GM23248 (cell line): ENCODE data around the gene AGFG2.
"Not testable (repeated sequence)": the region's sequence is repeated elsewhere in the genome, so short reads cannot be mapped to it uniquely, and the experiment has no call there.

ENCODE experiments used
- EZH2 ChIP-seq: fragments of 200-600 bp; sonication (generic); IDR thresholded peaks from 2 replicates; pipeline ENCODE4 v1.6.1; 2018; ENCODE audit warnings: antibody characterized with exemption, mild to moderate bottlenecking; ENCODE audit not compliant: insufficient read depth, poor library complexity, severe bottlenecking
- EZH2phosphoT487 ChIP-seq: fragments of 200-600 bp; sonication (generic); IDR thresholded peaks from 2 replicates; pipeline ENCODE4 v1.6.1; 2018; ENCODE audit warnings: antibody characterized with exemption, moderate library complexity, mild to moderate bottlenecking, low read depth; ENCODE audit not compliant: insufficient read depth

DNA sequence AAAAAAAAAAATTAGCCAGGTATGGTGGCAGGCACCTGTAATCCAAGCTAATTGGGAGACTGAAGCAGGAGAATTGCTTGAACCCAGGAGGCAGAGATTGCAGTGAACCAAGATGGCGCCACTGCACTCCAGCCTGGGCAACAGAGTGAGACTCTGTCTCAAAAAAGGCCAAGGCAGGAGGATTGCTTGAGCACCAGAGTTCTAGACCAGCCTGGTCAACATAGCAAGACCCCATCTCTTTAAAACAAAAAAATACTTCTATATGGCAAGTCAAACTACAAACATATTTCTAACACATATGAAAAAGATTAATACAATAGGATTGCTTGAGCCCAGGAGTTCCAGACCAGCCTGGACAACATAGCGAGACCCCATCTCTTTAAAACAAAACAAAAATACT lies 38.3 kb upstream of the AGFG2 start:
- not testable (repeated sequence) for TF ChIP-seq EZH2, EZH2phosphoT487
